Tongue (tissue), 2 donors: ENCODE data around the gene TTC38. TPM values are rescaled to one million over a fixed set of nuclear protein-coding genes. Genes with fewer than 3 reads are reported as not detected.

Experiments used
- DNase-seq: peaks from one replicate; pipeline ENCODE4 v3.0.0-alpha.2; 2015
- total RNA-seq: library from RNA; depleted of rRNA; stranded (reverse); fragments of >200 nt; gene quantifications from one replicate; pipeline ENCODE4 v1.2.3, GENCODE V29; 2014

Gene TTC38
- total RNA-seq, 1 donor from 2014 or later: 32.2 TPM

- DNase-seq: no peak
Observed at GRCh38 chr22:46278656-46279645, 11.1 kb downstream of the TTC38 start.

GRCh38 chr22:46280063-46280817 is 12.4 kb downstream of the TTC38 start:
- DNase-seq: no peak

GRCh38 chr22:46280999-46281623 is 13.3 kb downstream of the TTC38 start:
- DNase-seq: no peak

GRCh38 chr22:46281866-46282678 is 14.3 kb downstream of the TTC38 start:
- no peak for DNase-seq

- no peak for DNase-seq
Observed at GRCh38 chr22:46286006-46286405, 18.2 kb downstream of the TTC38 start.

GRCh38 chr22:46286941-46287872 is 19.4 kb downstream of the TTC38 start:
- no peak for DNase-seq

- DNase-seq: no peak
Observed at GRCh38 chr22:46287873-46288751, 20.3 kb downstream of the TTC38 start.

- no peak for DNase-seq
Observed at GRCh38 chr22:46288846-46289243, 21.0 kb downstream of the TTC38 start.

- DNase-seq: no peak
Observed at GRCh38 chr22:46289244-46289891, 21.6 kb downstream of the TTC38 start.

- DNase-seq: no peak
Observed at GRCh38 chr22:46290121-46290842, 22.5 kb downstream of the TTC38 start.

GRCh38 chr22:46290843-46291785 is 23.3 kb downstream of the TTC38 start:
- no peak for DNase-seq

GRCh38 chr22:46292173-46292572 is 24.4 kb downstream of the TTC38 start:
- DNase-seq: no peak

GRCh38 chr22:46292732-46293131 is 24.9 kb downstream of the TTC38 start:
- no peak for DNase-seq

- peak; percentile 25 for DNase-seq
Observed at GRCh38 chr22:46293577-46294260, 25.9 kb downstream of the TTC38 start.

- DNase-seq: no peak
Observed at GRCh38 chr22:46294784-46295183, 27.0 kb downstream of the TTC38 start.

- no peak for DNase-seq
Observed at GRCh38 chr22:46295277-46295971, 27.6 kb downstream of the TTC38 start.
